ENCODE measurements around the gene PLXDC1.

DNA sequence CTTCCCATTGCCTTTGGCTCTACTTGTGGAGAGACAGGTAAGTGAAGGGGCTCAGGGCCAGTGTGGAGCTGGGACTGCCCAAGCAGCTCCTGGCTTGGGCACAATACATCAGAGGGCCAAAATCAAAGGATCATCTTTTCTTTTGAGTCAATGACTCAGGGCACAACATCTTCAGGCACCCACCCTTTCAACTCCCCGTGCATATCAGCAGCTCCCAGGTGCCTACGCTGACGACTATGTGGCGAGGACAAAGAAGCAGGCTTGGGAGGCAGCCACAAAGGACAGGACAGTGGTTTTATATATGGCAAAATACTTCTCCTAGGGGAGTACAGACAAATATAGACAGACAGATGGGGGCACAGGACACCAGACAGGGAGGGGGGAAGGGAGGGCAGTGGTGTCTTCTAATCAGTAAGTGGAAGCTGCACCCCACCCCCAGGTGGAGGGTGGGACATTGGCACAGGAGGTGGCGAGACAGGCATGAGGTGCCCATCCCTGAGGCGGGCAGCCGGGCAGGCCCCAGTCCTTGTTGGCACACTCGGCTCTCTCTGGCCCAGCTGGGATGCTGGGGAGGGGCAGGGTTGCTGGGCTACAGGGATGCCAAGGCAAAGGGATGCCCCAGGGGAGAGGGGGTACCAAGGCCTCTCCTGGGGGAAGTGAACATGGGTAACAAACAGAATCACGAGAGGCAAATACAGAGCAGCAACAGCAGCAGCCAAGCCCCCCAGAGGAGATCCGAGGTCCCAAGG, 22.3 kb upstream of the PLXDC1 start:
- no peak for TF ChIP-seq POLR2A (IDR thresholded peaks at IDR 0.05; ENCODE audit: low read length)
- TF ChIP-seq GATA1 (IDR thresholded peaks at IDR 0.05; ENCODE audit: low read depth, low read length): no peak

Data from erythroblast (primary cell).